Measurements from ENCODE around the gene BPIFA3.
"Not testable (repeated sequence)": the region's sequence is repeated elsewhere in the genome, so short reads cannot be mapped to it uniquely, and the experiment has no call there.

BPIFA3 gene

GRCh38 chr20:33217052-33217451 is at the start of gene BPIFA3:
Gene BPIFA3, plus strand, starts transcription at chr20:33217352. Its CDS starts 185 bp downstream, at chr20:33217537.
- DNase-seq (ENCODE audit: extremely low read depth in 1 of 2, low read depth in 1 of 2), result no peak

GRCh38 chr20:33167859-33168258 is 49.3 kb upstream of the BPIFA3 start, which contains the start of gene BPIFA2:
Gene BPIFA2, plus strand, starts transcription at chr20:33168159. Its CDS starts 987 bp downstream, at chr20:33169146.
- no peak for DNase-seq (ENCODE audit: extremely low read depth in 1 of 2, low read depth in 1 of 2)

GRCh38 chr20:33169176-33169794 is 47.9 kb upstream of the BPIFA3 start:
- peak in 1 of 2 donors; percentile 1 for DNase-seq (ENCODE audit: extremely low read depth in 1 of 2, low read depth in 1 of 2)

GRCh38 chr20:33172781-33173180 is 44.4 kb upstream of the BPIFA3 start:
- DNase-seq (ENCODE audit: extremely low read depth in 1 of 2, low read depth in 1 of 2), result no peak

- DNase-seq (ENCODE audit: extremely low read depth in 1 of 2, low read depth in 1 of 2), result no peak
Measured at GRCh38 chr20:33175123-33175522, 42.0 kb upstream of the BPIFA3 start.

GRCh38 chr20:33176101-33176500 is 41.1 kb upstream of the BPIFA3 start:
- DNase-seq (ENCODE audit: extremely low read depth in 1 of 2, low read depth in 1 of 2), result no peak

GRCh38 chr20:33177866-33178265 is 39.3 kb upstream of the BPIFA3 start:
- DNase-seq (ENCODE audit: extremely low read depth in 1 of 2, low read depth in 1 of 2), result no peak

- DNase-seq (ENCODE audit: extremely low read depth in 1 of 2, low read depth in 1 of 2), result no peak
Measured at GRCh38 chr20:33178726-33179125, 38.4 kb upstream of the BPIFA3 start.

GRCh38 chr20:33180169-33180568 is 37.0 kb upstream of the BPIFA3 start:
- DNase-seq (ENCODE audit: extremely low read depth in 1 of 2, low read depth in 1 of 2), result no peak

- DNase-seq (ENCODE audit: extremely low read depth in 1 of 2, low read depth in 1 of 2), result no peak
Measured at GRCh38 chr20:33181482-33182093, 35.6 kb upstream of the BPIFA3 start.

- no peak for DNase-seq (ENCODE audit: extremely low read depth in 1 of 2, low read depth in 1 of 2)
Measured at GRCh38 chr20:33183312-33183711, 33.8 kb upstream of the BPIFA3 start.

- not testable (repeated sequence) for DNase-seq (ENCODE audit: extremely low read depth in 1 of 2, low read depth in 1 of 2)
Measured at GRCh38 chr20:33185031-33185590, 32.0 kb upstream of the BPIFA3 start.

- no peak for DNase-seq (ENCODE audit: extremely low read depth in 1 of 2, low read depth in 1 of 2)
Measured at GRCh38 chr20:33187491-33187890, 29.7 kb upstream of the BPIFA3 start.

- no peak for DNase-seq (ENCODE audit: extremely low read depth in 1 of 2, low read depth in 1 of 2)
Measured at GRCh38 chr20:33188421-33188820, 28.7 kb upstream of the BPIFA3 start.

- no peak for DNase-seq (ENCODE audit: extremely low read depth in 1 of 2, low read depth in 1 of 2)
Measured at GRCh38 chr20:33191484-33191883, 25.7 kb upstream of the BPIFA3 start.

- DNase-seq (ENCODE audit: extremely low read depth in 1 of 2, low read depth in 1 of 2), result no peak
Measured at GRCh38 chr20:33191955-33192354, 25.2 kb upstream of the BPIFA3 start.

- no peak for DNase-seq (ENCODE audit: extremely low read depth in 1 of 2, low read depth in 1 of 2)
Measured at GRCh38 chr20:33192912-33193501, 24.1 kb upstream of the BPIFA3 start.

- DNase-seq (ENCODE audit: extremely low read depth in 1 of 2, low read depth in 1 of 2), result no peak
Measured at GRCh38 chr20:33199026-33199425, 18.1 kb upstream of the BPIFA3 start.

- no peak for DNase-seq (ENCODE audit: extremely low read depth in 1 of 2, low read depth in 1 of 2)
Measured at GRCh38 chr20:33202451-33202850, 14.7 kb upstream of the BPIFA3 start.

GRCh38 chr20:33203444-33203843 is 13.7 kb upstream of the BPIFA3 start:
- no peak for DNase-seq (ENCODE audit: extremely low read depth in 1 of 2, low read depth in 1 of 2)

- DNase-seq (ENCODE audit: extremely low read depth in 1 of 2, low read depth in 1 of 2), result no peak
Measured at GRCh38 chr20:33209789-33210188, 7.4 kb upstream of the BPIFA3 start.

GRCh38 chr20:33210371-33210770 is 6.8 kb upstream of the BPIFA3 start:
- no peak for DNase-seq (ENCODE audit: extremely low read depth in 1 of 2, low read depth in 1 of 2)

All from stimulated activated CD8-positive, alpha-beta memory T cell treated with anti-CD3 and anti-CD28 coated beads, Interleukin-7, amount 100 ng/mL, for 48 hours (primary cell).